Amniotic stem cell (primary cell): Measurements from ENCODE around the gene SLC39A8.

Source experiments
- DNase-seq: peaks from one replicate; lab custom pipeline; 2025; lab: John Stamatoyannopoulos, UW

The SLC39A8 gene

DNA sequence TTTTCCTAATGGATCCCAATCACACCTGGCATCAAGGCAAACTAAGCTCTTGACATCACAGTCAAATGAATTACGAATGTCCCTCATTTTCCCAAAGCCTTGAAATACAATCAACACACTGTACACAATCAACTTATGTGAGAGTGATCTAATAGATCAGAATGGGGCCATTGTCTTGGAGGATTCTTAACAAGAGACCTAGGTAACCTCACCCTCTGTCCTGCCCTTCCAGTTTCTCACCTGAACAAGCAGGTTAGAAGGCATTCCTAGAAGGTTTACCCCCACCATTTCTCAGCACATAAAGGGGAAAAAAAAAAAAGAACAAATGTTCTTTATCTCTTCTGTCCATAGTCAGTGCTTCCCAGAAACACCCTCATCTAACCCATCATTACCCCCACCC lies 6.3 kb downstream of the SLC39A8 start:
- no peak for DNase-seq

DNA sequence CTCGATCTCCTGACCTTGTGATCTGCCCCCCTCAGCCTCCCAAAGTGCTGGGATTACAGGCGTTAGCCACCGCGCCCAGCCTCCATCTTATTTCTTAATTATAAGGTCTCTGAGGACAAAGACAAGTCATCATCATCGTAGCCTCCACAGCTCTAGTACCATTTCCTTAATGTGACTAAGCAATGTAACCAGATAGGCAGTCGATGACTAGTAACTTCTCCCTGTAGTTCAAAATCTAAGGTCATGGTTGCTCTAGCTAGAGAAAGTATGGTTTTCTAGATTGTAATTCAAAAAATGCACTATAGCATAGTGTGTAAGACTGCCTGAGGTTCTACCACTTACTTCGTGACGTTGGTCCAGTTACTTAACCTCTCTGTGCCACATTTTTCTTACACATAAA lies 6.9 kb downstream of the SLC39A8 start:
- no peak for DNase-seq

DNA sequence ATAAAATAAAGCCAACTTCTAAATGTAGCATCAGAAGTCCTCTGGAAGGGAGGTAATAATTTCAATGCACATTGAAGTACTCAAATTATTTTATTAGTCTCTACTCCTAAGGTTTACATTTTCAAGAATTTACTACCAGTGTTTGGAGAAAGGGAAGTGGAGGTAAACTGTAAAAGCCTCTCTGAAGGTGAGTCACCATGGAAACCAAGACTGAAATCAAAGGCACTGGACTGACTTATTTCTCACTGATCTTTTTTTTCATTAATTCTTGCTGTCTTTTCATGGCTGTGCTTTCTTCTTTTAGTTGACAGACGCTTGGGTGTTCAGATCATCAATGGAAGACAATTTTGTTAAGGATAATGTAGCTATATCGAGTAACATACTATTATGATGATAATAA lies 9.7 kb downstream of the SLC39A8 start:
- no peak for DNase-seq

DNA sequence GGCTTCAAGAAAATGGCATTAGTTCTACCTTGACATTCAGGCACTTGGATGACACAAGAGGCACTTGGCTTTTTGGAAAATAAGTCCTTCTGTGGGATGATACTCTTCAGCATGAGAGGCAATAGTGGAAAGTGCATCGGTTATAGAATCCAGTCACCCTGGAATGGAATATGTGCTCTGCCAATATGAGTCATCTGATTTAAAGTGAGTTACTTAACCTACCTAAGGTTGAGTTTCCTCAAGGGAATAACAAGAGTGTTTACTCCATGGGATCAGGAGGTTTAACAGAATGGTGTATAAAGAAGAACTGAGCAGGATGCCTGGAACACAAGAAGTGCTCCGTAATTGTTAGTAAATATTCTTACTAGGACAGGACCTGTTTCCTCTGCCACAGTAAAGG lies 10.7 kb downstream of the SLC39A8 start:
- no peak for DNase-seq

DNA sequence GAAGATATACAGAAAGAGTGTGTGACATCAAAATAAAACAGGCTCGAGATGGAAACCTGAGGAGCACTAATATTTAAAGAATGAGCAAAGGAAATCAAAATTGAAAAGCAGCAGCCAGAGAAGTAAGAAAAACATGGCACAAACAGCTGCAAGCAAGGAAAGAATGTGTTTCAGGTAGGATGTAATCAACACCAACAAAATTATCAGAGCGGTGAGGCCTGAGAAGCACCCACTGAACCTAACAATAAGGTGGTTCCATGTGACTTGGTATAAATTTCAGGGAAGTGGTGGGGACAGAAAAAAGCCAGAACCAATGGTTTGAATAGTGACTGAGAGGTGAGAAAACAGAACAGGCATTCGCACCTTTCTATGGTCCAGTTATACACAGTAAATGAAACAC lies 11.5 kb downstream of the SLC39A8 start:
- no peak for DNase-seq

DNA sequence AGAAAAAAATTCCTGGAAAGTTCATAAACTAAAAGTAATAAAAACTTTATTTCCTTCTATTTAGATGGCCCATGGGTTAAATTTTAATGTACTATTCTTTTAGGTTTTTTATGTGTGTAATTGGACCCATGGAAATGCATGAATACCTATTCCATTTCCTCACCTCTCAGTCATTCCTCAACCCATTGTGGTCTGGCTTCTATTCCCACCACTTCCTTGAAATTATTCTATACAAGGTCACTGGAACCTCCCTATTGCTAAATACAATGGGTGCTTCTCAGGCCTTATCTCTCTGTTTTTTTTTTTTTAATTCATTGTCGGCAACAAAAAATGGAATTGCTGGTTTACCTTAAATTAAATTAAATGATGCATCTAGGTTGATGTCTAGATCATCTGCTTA lies 17.2 kb downstream of the SLC39A8 start:
- DNase-seq = no peak

DNA sequence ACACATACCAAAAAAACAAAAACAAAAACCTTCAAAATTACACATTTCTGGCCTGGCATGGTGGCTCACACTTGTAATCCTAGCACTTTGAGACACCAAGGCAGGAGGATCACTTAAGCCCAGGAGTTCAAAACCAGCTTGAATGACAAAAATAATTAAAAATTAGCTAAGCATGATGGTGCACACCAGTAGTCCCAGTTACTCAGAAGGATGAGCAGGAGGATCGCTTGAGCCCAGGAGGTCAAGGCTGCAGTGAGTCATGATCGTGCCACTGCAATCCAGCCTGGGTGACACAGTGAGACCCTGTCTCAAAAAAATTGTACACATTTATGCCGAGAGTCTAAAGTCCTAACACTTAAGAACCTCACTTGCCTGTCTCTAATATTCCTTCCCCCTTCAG lies 18.3 kb downstream of the SLC39A8 start:
- no peak for DNase-seq

DNA sequence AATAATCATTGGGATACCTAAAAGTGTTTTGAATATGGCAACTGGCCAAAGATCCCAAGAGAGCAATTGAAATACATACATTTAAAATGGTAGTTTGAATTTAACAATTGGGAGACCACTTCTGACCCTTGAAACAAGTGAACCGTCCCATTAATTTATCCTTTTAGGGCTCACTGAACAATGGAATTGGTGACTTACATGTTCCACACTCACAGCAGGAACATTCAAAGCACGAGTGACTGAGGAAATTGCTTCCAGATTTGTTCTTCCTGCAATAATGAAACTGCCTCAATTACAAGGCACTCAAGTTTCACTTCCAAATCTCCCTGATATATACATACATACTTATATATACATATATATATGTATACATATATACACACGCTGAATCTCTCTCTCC lies 20.6 kb downstream of the SLC39A8 start:
- DNase-seq = no peak

DNA sequence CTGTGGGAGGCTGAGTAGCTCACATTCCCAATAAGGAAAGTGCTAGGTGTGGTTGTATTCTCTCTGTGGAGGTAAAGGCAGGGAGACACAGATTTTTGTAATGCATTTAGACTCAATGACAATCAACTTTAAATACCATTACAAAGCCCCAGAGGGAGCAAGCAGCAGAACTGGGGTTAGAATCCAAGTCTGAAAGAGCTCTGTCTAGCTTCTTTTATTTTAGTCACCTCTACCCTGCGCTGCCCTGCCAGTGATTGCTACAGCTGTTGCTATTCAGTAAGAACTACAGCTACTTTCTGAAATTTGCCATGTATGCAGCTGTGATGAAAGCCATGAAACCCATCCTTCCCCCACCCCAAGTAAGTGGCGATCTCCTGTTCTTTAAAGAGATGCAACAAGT lies 22.5 kb downstream of the SLC39A8 start:
- DNase-seq = no peak

DNA sequence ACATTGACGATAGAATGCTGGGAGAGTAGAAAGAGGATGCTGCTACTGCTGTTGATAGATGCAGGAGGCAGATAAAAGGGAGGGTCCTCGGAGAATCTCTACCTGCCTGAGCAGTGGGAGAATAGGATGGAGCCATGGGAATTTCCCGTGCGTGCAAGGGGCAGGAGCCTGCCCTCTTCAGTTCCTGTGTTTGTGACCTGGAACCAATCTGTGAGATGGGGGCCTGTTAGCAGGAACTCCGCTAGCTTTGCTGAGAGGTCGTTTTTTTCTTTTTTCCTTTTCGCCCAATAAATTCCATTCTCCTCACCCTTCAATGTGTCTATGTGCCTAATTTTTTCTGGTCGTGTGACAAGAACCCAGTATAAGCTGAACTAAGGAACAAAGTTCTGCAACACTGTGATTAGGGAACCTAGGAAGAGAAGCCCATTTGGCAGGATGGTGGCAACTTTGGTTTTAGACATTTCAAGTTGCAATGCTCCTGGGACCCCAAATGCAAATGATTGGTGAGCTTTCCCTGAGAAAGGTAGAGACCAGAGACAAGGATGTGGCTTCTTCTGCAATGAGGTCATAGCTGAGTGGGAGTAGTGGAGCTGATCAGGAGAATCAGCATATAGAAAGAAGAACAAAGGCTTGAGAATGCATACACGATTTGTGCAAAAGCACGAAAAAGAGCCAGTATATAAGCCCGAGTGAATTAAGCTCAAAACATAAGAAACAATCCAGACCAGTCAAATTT lies 23.9 kb downstream of the SLC39A8 start:
- DNase-seq = no peak

DNA sequence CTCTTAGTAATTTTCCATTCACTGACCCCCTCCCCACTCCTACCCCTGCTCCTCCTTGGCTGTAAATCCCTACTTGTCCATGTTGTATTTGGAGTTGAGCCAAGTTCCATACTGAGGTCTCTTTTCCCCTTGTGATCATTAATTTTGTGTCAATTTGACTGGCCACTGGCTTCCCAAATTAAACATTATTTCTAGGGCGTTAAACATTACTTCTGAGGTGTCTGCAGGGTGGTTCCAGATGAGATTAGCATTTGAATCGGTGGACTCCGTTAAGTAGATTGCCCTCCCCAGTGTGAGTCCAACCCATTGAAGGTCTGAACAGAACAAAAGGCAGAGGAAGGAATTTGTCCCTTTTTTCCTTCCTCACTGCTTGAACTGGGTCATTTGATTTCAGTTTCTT lies 25.7 kb downstream of the SLC39A8 start:
- no peak for DNase-seq

DNA sequence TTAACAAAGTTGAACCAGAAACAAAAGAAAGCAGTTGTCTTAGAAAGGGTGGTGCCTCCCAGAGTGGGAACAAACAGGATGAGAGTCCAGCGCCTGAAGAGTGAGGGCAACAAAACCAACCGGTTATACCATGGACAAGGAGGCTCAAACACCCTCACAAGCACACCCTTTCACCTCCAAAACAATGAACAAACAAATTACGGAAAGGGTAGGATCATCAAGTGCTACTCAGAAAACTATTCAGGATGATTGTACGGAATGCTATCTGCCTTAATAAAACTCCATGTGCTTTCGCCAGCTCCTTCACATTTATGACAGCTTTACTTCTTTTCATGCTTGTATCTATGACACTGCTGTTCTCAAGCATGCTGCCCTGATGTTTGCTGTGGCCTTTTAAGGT lies 26.8 kb downstream of the SLC39A8 start:
- no peak for DNase-seq

DNA sequence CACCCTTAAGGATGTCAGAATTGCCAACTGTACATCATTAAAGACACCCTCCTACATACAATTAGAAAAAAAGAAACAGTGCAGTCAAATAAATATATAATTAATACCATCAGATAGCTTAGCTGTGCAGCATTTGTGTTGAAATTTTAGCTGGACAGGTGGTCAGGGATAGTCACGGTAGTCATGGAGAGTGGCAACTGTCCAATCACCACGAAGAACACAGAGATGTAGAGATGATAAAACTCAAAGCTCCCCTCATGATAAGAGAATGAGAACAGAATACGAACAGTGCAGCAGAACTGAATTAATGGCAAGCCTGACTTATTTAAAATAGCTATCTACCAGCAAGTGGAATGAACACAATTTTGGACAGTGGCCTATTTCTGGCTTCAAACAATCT lies 27.2 kb downstream of the SLC39A8 start:
- DNase-seq = no peak

DNA sequence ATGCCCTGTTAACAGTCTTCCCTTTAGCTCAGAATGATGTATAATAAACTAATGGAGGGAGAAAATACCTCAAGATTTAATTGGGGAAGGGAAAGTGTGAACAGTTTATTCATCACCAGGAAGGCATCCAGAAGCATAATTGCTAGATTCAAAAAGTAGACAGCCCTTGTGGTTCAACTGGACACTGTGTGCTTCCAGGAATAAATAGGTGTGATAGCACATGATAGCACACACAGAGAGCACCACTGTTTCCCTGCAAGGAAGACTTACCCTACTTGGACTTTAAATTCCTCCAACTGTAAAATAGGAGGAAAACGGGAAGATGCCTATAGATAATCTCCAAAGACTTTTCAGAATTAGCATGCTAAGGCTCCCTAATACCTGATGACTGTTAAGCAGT lies 27.8 kb downstream of the SLC39A8 start:
- no peak for DNase-seq

DNA sequence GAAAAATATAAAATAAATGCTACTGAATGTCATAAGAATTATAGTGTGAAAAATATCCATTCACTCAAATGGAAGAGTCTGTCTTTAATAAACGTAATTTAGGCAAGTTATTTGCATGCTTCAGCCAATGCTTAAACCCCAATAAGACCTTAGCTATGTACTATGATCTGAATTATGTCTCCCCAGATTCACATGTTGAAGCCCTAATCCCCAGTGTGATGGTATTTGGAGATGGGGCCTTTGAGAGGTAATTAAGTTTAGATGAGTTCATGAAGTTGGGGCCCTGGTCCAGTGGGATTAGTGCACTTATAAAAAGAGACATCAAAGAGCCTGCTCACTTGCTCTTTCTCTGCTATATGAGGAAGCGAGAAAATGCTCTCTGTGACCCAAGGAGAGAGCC lies 28.7 kb downstream of the SLC39A8 start:
- DNase-seq = no peak

DNA sequence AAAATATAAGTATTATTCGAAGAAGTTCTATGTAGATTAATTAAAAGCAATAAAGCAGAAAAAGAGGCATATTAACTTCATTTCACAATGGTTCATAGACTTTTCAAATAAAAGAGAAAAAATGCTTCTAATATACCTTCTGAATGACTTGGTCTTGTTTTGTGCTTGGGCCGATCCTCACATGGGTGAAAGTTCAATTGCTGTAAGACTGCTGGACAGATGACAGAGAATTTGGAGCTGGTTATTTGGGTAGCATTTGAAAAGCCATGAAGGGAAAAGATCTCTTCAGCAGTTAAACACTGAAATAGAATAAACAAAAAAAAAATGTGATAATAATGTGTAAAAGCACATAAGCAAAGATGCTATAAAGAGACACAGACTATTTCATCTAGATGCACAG lies 29.8 kb downstream of the SLC39A8 start:
- no peak for DNase-seq

DNA sequence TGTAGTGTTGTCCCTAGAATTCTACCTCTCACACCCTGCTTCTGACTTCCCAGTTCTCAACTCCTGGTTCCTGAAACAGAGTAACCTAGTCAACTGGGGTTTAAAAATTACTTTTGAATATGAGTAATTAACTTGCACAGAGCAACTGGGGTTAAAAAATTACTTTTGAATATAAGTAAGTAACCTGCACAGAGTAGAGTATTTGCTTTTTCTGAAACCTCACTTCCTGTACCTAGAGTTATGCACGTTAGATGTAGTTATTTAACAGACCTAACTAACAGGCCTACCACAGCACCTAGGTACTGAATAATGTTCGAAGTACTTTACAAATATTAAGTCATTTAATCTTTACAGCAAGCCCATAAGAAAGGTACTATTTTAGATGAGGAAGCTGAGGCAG lies 32.9 kb downstream of the SLC39A8 start:
- DNase-seq = no peak

DNA sequence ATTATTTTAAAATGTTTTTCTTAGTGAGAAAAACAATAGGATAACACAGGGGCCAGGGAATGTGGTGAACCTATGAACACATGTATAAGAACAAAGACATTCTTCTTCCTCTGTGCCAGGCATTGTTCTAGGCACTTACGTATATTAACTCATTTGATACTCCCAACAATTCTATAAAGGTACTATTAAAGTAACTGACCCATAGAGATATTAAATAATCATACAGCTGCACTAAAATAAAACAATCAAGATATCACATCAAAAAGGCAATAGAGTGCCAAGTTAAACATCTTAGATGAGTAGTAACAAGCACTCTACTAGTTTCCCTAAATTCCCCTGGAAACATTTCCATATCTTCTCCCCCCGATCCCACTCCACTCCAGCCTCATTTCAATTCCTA lies 33.4 kb downstream of the SLC39A8 start:
- DNase-seq = no peak

DNA sequence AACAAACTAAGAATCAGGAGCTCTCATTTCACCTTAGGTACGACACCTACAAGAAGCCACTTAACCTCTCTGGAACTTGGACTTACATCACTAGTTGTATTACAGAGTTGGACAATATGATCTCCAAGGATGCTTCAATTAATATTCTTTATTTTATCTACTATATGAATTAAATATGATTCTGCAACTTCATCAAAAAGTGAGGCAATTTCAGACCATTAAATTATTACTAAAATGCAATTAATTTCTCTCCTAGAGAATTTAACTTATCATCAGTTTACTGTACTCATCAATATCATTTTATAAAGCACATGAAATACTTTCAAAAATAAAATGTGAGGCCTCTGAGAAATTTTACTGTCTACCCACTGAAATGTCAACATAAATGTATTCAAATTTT lies 33.9 kb downstream of the SLC39A8 start:
- no peak for DNase-seq

DNA sequence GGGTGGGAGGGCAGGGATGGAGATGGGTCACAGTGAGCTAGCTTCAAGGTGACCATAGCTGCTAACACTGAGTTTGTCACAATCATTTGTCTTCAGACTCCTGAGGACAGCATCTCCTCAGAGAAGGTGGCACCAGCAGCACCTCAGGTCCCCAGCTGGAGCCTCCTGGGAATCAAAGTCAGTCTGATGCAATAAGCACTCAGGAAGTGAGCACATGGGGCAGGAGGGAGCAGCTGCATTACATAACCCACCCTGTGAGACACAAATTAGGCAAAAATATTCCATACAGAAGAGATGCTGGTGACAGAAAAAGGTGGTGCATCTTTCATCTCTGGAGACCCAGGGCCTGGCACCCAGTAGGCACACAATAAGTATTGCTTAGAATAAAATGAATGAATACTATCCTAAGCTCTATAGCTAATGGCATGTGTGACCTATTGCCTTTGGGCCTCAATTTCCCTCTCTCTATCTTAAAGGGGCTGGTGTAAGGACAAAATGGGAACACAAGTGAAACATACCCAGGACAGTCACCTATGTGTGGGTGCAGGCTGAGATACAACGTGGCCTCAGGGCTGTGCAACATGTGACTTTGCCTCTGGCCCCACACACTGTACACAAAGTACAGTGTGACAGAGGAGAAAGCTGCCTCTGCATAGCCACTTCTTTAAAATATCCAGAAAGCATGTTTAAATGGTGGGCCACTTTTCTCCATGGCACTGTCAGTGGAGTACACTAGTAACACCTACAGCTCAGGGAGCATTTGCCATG lies 37.1 kb downstream of the SLC39A8 start:
- DNase-seq = no peak

DNA sequence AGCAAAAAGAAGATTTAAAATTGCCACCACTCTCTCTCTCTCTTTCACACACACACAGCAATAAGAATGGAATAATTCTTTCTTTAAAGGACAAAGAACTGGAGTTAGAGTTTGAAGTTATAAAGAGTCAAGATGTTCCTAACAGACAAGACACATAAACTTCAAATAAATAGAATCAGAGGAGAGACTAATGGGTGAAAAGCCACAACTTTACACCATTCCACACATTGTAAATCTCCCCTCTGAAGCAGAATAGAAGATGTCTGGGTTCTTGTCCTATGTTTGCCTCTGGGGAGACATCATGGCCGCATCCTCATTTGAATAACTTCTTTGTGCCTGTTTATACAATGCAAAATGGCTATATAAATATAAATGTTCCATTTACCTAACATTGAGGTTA lies 39.6 kb downstream of the SLC39A8 start:
- DNase-seq = no peak

DNA sequence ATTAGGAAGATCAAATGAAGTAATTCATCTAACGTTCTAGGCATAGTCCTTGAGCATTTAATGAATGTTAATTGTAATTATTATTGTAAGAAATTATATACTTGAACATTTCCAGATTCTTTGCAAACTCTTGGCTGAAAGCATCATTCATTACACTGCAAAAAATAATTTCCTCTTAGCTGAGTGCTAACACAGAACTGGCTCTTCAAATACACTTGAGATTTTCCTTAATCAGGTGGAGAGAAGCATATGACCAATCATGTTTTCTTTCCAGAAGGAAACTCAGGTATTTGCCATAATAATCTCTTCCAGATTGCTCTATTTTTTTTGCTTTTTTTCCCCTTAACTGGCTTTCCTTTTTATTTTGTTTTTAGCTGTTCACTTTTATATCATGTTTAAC lies 42.5 kb downstream of the SLC39A8 start:
- no peak for DNase-seq

DNA sequence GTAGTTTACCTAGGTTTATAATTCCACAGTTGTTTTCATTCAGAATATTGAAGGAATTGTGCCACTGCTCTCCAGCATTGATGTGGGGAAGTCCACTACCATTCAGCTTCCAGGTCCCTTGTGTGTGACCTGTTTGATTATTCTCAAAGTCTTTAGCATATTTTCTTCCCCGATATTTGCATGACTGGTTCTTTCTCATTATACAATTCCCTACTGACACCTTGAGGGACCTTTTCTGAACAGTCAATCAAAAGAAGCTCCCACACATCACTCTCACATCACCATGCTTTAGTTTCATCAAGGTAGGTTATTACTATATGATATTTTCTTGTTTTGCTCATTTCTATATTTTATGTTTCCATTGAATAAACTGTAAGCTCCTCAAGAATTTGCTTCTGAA lies 44.1 kb downstream of the SLC39A8 start:
- DNase-seq = no peak
